ENCODE data around the gene ZBBX. TPM values are rescaled to one million over a fixed set of nuclear protein-coding genes. Genes with fewer than 3 reads are reported as not detected.

The ZBBX gene
- total and polyA plus RNA-seq, 2 of the 4 experiments (the other 2 are of a cell fraction) = not detected

- no peaks in the 10 kb centered on the region for H3K27me3 ChIP-seq (ENCODE audit: control insufficient read depth, insufficient read depth, low read length)
- H2BK5ac ChIP-seq (ENCODE audit: low read depth, low read length, poor library complexity, severe bottlenecking) = no peak overlapping the region
- no peak overlapping the region for H4K8ac ChIP-seq (ENCODE audit: low read depth in 2 of 2, low read length in 2 of 2)
- no peak overlapping the region for H3K18ac ChIP-seq (ENCODE audit: low read depth, low read length)
- H3K4ac ChIP-seq (ENCODE audit: low read depth, low read length) = no peak overlapping the region
- BruUV-seq (replicated peaks) = no TSS peak
- no peak overlapping the region for H2BK120ac ChIP-seq (ENCODE audit: low read depth, low read length)
- H3K14ac ChIP-seq (replicated peaks; ENCODE audit: low read depth, low read length) = no peak overlapping the region
- H3K36me3 ChIP-seq (ENCODE audit: control insufficient read depth, insufficient read depth, low read length) = no peaks in the 10 kb centered on the region
- no peak overlapping the region for H3K4me2 ChIP-seq (ENCODE audit: low read depth, low read length)
- CTCF ChIA-PET = no interaction called here
- H3K79me1 ChIP-seq (ENCODE audit: low read depth in 1 of 2, low read length in 2 of 2) = no peaks in the 10 kb centered on the region
- POLR2A ChIA-PET (ENCODE audit: unreplicated experiment) = no interaction called here
- H4K5ac ChIP-seq (ENCODE audit: low read depth, low read length) = no peak overlapping the region
- no peak overlapping the region for H2AK9ac ChIP-seq (replicated peaks; ENCODE audit: low read depth, low read length, poor library complexity)
- H3K23ac ChIP-seq (ENCODE audit: low read depth, low read length) = no peak overlapping the region
- no peak overlapping the region for H2AK5ac ChIP-seq (ENCODE audit: low read depth, low read length)
- no peak overlapping the region for H2BK15ac ChIP-seq (ENCODE audit: low read depth, low read length)
- H3K9me3 ChIP-seq (ENCODE audit: control insufficient read depth, insufficient read depth, low read length) = no peaks in the 10 kb centered on the region
- dilution Hi-C loops (cut with HindIII; ENCODE audit: low sequenced_read_pairs, unreplicated experiment) (no loop called here), in situ Hi-C loops (cut with MboI; ENCODE audit: low sequenced_read_pairs) (no loop called here), intact Hi-C loops (cut with micrococcal nuclease) (no loop called here)
- no peak for DNase-seq
- no peak for ATAC-seq (ENCODE audit: low read depth)
- no peak overlapping the region for H3K4me3 ChIP-seq (ENCODE audit: insufficient read depth, low read depth, low read length)
- H2AFZ ChIP-seq (replicated peaks; ENCODE audit: low read length, poor library complexity) = no peak overlapping the region
- no peaks in the 10 kb centered on the region for H4K20me1 ChIP-seq (ENCODE audit: insufficient read depth, low read length)
- no peak overlapping the region for H3K9ac ChIP-seq (ENCODE audit: low read depth, low read length)
- no peak overlapping the region for H3K27ac ChIP-seq (ENCODE audit: insufficient read depth, low read length)
- H2BK20ac ChIP-seq (ENCODE audit: low read depth, low read length) = no peak overlapping the region
- no peak for TF ChIP-seq MXI1 (IDR thresholded peaks at IDR 0.05; ENCODE audit: borderline replicate concordance, low read depth, low read length)
- no peak for TF ChIP-seq MAFK (IDR thresholded peaks at IDR 0.05; ENCODE audit: low read depth, low read length)
- TF ChIP-seq CTCF (conservative IDR thresholded peaks at IDR 0.05; ENCODE audit: low read depth, low read length) = no peak
- no peak for TF ChIP-seq CHD1 (IDR thresholded peaks at IDR 0.05; ENCODE audit: low read depth, low read length)
- TF ChIP-seq MAZ (IDR thresholded peaks at IDR 0.05; ENCODE audit: borderline replicate concordance, low read depth, low read length) = no peak
- TF ChIP-seq ELK1 (IDR thresholded peaks at IDR 0.05; ENCODE audit: borderline replicate concordance, low read depth, low read length) = no peak
- no peak for TF ChIP-seq SMC3 (IDR thresholded peaks at IDR 0.05; ENCODE audit: low read depth, low read length)
- TF ChIP-seq CEBPB (IDR thresholded peaks at IDR 0.05; ENCODE audit: low read depth, low read length) = no peak
- no peak for TF ChIP-seq POLR2A (IDR thresholded peaks at IDR 0.05; ENCODE audit: low read depth, low read length)
- TF ChIP-seq NFE2L2 (IDR thresholded peaks at IDR 0.05; ENCODE audit: low read depth, low read length) = no peak
- TF ChIP-seq USF2 (IDR thresholded peaks at IDR 0.05; ENCODE audit: low read depth, low read length) = no peak
- no peak for TF ChIP-seq BHLHE40 (IDR thresholded peaks at IDR 0.05; ENCODE audit: low read depth, low read length)
- no peak for TF ChIP-seq FOS (IDR thresholded peaks at IDR 0.05; ENCODE audit: low read depth, low read length)
- no peak for TF ChIP-seq RFX5 (IDR thresholded peaks at IDR 0.05; ENCODE audit: low read depth, low read length)
- no peak for TF ChIP-seq RAD21 (IDR thresholded peaks at IDR 0.05; ENCODE audit: low read length)
- TF ChIP-seq RCOR1 (IDR thresholded peaks at IDR 0.05; ENCODE audit: insufficient replicate concordance, low read length) = no peak
- no peak overlapping the region for H3K56ac ChIP-seq (ENCODE audit: extremely low read depth, insufficient read depth, low read length)
- no peaks in the 10 kb centered on the region for H3K4me1 ChIP-seq (ENCODE audit: control insufficient read depth, insufficient read depth, low read length)
- H3K9me1 ChIP-seq (ENCODE audit: insufficient read depth, low read length) = no peaks in the 10 kb centered on the region
- no peak overlapping the region for H4K91ac ChIP-seq (ENCODE audit: insufficient read depth, low read depth, low read length)
- WGBS, 2 experiments (ENCODE audit: extremely low coverage in 2 of 2, insufficient read length in 1 of 2) = no CpG with 5 or more reads among the region's 1 CpG
These were observed 29.5 kb upstream of the ZBBX start for GRCh38 chr3:167409611-167410010.
